ENCODE results near the gene USF2. TPM values are rescaled to one million over a fixed set of nuclear protein-coding genes. Genes with fewer than 3 reads are reported as not detected.
A peak's percentile ranks its signal among the peaks of the same experiment; 100 is the strongest.

Gene USF2
- total RNA-seq, 8 experiments from 2014 or later, result 37.2 to 74.3 (median 64.5) TPM

GRCh38 chr19:35306473-35307246, 37.9 kb downstream of the USF2 start:
- 58 to 100% (median 87%) methylated on average over 1 to 19 of the region's 20 CpGs for WGBS, 10 experiments
- Histone ChIP-seq H3K4me1 (replicated peaks in 1 of 2) (peaks cover 11 to 13% of the 10 kb centered on the region in 2 donors), H3K27ac (no peak overlapping the region), H3K4me3 (no peak overlapping the region)
- in situ Hi-C loops (cut with MboI; ENCODE audit: low pct_unique_long_range_greater_than_20kb in 2 of 9, low sequenced_read_pairs in 9 of 9, unreplicated experiment in 9 of 9), result no loop called here
- ATAC-seq (replicated peaks in 6 of 8), result no peak

- Histone ChIP-seq H3K27ac (no peak overlapping the region), H3K4me1 (replicated peaks in 1 of 2) (peaks cover 11 to 13% of the 10 kb centered on the region in 2 donors), H3K4me3 (no peak overlapping the region)
- WGBS, 10 experiments, result 71 to 100% (median 86%) methylated on average over 1 to 8 of the region's 10 CpGs; no CpG with 5 or more reads in 3 of the 10 experiments
- no peak for ATAC-seq (replicated peaks in 6 of 8)
- in situ Hi-C loops (cut with MboI; ENCODE audit: low pct_unique_long_range_greater_than_20kb in 2 of 9, low sequenced_read_pairs in 9 of 9, unreplicated experiment in 9 of 9), result no loop called here
Measured at GRCh38 chr19:35307931-35308330, 39.2 kb downstream of the USF2 start.

GRCh38 chr19:35308910-35309309, 40.1 kb downstream of the USF2 start:
- in situ Hi-C loops (cut with MboI; ENCODE audit: low pct_unique_long_range_greater_than_20kb in 2 of 9, low sequenced_read_pairs in 9 of 9, unreplicated experiment in 9 of 9), result no loop called here
- peak in 5 of 8 experiments; percentile 18 to 62 (median 44) for ATAC-seq (replicated peaks in 6 of 8)
- WGBS, 10 experiments, result 0 to 83% (median 63%) methylated on average over 1 to 7 of the region's 7 CpGs; no CpG with 5 or more reads in 1 of the 10 experiments
- Histone ChIP-seq H3K4me1 (replicated peaks in 1 of 2) (peaks cover 11 to 13% of the 10 kb centered on the region in 2 donors), H3K27ac (no peak overlapping the region), H3K4me3 (no peak overlapping the region)

GRCh38 chr19:35309481-35310279, 40.9 kb downstream of the USF2 start:
- peak in 5 of 8 experiments; percentile 11 to 75 (median 68) for ATAC-seq (replicated peaks in 6 of 8)
- Histone ChIP-seq H3K4me1 (replicated peaks in 1 of 2) (peaks cover 11 to 13% of the 10 kb centered on the region in 2 donors), H3K27ac (peak overlapping the region in 1 of 2 donors; percentile 12), H3K4me3 (no peak overlapping the region)
- in situ Hi-C loops (cut with MboI; ENCODE audit: low pct_unique_long_range_greater_than_20kb in 2 of 9, low sequenced_read_pairs in 9 of 9, unreplicated experiment in 9 of 9), result no loop called here
- 20 to 90% (median 80%) methylated on average over 1 to 9 of the region's 47 CpGs for WGBS, 10 experiments

- no peak overlapping the region for H3K27ac ChIP-seq
- no peak overlapping the region for H3K4me3 ChIP-seq
- 67 to 100% (median 91%) methylated on average over 2 to 4 of the region's 12 CpGs; no CpG with 5 or more reads in 7 of the 10 experiments for WGBS, 10 experiments
- in situ Hi-C loops (cut with MboI; ENCODE audit: low pct_unique_long_range_greater_than_20kb in 2 of 9, low sequenced_read_pairs in 9 of 9, unreplicated experiment in 9 of 9), result no loop called here
- H3K4me1 ChIP-seq (replicated peaks in 1 of 2), result peaks cover 11 to 13% of the 10 kb centered on the region in 2 donors
- ATAC-seq (replicated peaks in 6 of 8), result no peak
Measured at GRCh38 chr19:35310331-35310730, 41.6 kb downstream of the USF2 start.

- Histone ChIP-seq H3K4me3 (no peak overlapping the region), H3K4me1 (replicated peaks in 1 of 2) (peaks cover 11 to 13% of the 10 kb centered on the region in 2 donors), H3K27ac (no peak overlapping the region)
- ATAC-seq (replicated peaks in 6 of 8), result no peak
- WGBS, 10 experiments, result 50 to 93% (median 86%) methylated on average over 1 to 6 of the region's 10 CpGs; no CpG with 5 or more reads in 2 of the 10 experiments
- in situ Hi-C loops (cut with MboI; ENCODE audit: low pct_unique_long_range_greater_than_20kb in 2 of 9, low sequenced_read_pairs in 9 of 9, unreplicated experiment in 9 of 9), result no loop called here
Measured at GRCh38 chr19:35310811-35311465, 42.2 kb downstream of the USF2 start.

- WGBS, 10 experiments, result 86 to 100% methylated on average over 1 to 4 of the region's 21 CpGs; no CpG with 5 or more reads in 8 of the 10 experiments
- H3K27ac ChIP-seq, result no peak overlapping the region
- in situ Hi-C loops (cut with MboI; ENCODE audit: low pct_unique_long_range_greater_than_20kb in 2 of 9, low sequenced_read_pairs in 9 of 9, unreplicated experiment in 9 of 9), result no loop called here
- no peak for ATAC-seq (replicated peaks in 6 of 8)
- peaks cover 13 to 18% of the 10 kb centered on the region in 2 donors for H3K4me1 ChIP-seq (replicated peaks in 1 of 2)
- H3K4me3 ChIP-seq, result no peak overlapping the region
Measured at GRCh38 chr19:35311901-35312665, 43.3 kb downstream of the USF2 start.

- H3K4me3 ChIP-seq, result no peak overlapping the region
- no peak for ATAC-seq (replicated peaks in 6 of 8)
- WGBS, 10 experiments, result 40 to 95% (median 89%) methylated on average over 2 to 3 of the region's 7 CpGs; no CpG with 5 or more reads in 7 of the 10 experiments
- H3K27ac ChIP-seq, result no peak overlapping the region
- peaks cover 13 to 22% of the 10 kb centered on the region in 2 donors for H3K4me1 ChIP-seq (replicated peaks in 1 of 2)
- in situ Hi-C loops (cut with MboI; ENCODE audit: low pct_unique_long_range_greater_than_20kb in 2 of 9, low sequenced_read_pairs in 9 of 9, unreplicated experiment in 9 of 9), result no loop called here
Measured at GRCh38 chr19:35313587-35313986, 44.8 kb downstream of the USF2 start.

GRCh38 chr19:35314031-35314430, 45.3 kb downstream of the USF2 start:
- peaks cover 12 to 23% of the 10 kb centered on the region in 2 donors for H3K4me1 ChIP-seq (replicated peaks in 1 of 2)
- H3K27ac ChIP-seq, result no peak overlapping the region
- 33 to 87% (median 83%) methylated on average over 1 to 5 of the region's 8 CpGs; no CpG with 5 or more reads in 5 of the 10 experiments for WGBS, 10 experiments
- in situ Hi-C loops (cut with MboI; ENCODE audit: low pct_unique_long_range_greater_than_20kb in 2 of 9, low sequenced_read_pairs in 9 of 9, unreplicated experiment in 9 of 9), result no loop called here
- ATAC-seq (replicated peaks in 6 of 8), result no peak
- no peak overlapping the region for H3K4me3 ChIP-seq

- in situ Hi-C loops (cut with MboI; ENCODE audit: low pct_unique_long_range_greater_than_20kb in 2 of 9, low sequenced_read_pairs in 9 of 9, unreplicated experiment in 9 of 9), result no loop called here
- ATAC-seq (replicated peaks in 6 of 8), result no peak
- WGBS, 10 experiments, result 52 to 100% (median 86%) methylated on average over 1 to 10 of the region's 10 CpGs; no CpG with 5 or more reads in 2 of the 10 experiments
- H3K27ac ChIP-seq, result no peak overlapping the region
- H3K4me3 ChIP-seq, result no peak overlapping the region
- peaks cover 12 to 23% of the 10 kb centered on the region in 2 donors for H3K4me1 ChIP-seq (replicated peaks in 1 of 2)
Measured at GRCh38 chr19:35314858-35315470, 46.2 kb downstream of the USF2 start.

- in situ Hi-C loops (cut with MboI; ENCODE audit: low pct_unique_long_range_greater_than_20kb in 2 of 9, low sequenced_read_pairs in 9 of 9, unreplicated experiment in 9 of 9), result no loop called here
- 70 to 85% (median 83%) methylated on average over 2 to 6 of the region's 9 CpGs; no CpG with 5 or more reads in 6 of the 10 experiments for WGBS, 10 experiments
- no peak overlapping the region for H3K4me3 ChIP-seq
- peak in 1 of 8 experiments; percentile 18 for ATAC-seq (replicated peaks in 6 of 8)
- peaks cover 19 to 25% of the 10 kb centered on the region in 2 donors for H3K4me1 ChIP-seq (replicated peaks in 1 of 2)
- no peak overlapping the region for H3K27ac ChIP-seq
Measured at GRCh38 chr19:35315883-35316282, 47.1 kb downstream of the USF2 start.

- H3K27ac ChIP-seq, result no peak overlapping the region
- in situ Hi-C loops (cut with MboI; ENCODE audit: low pct_unique_long_range_greater_than_20kb in 2 of 9, low sequenced_read_pairs in 9 of 9, unreplicated experiment in 9 of 9), result no loop called here
- H3K4me1 ChIP-seq (replicated peaks in 1 of 2), result peaks cover 19 to 25% of the 10 kb centered on the region in 2 donors
- WGBS, 10 experiments, result 40 to 100% (median 91%) methylated on average over 1 to 9 of the region's 9 CpGs; no CpG with 5 or more reads in 2 of the 10 experiments
- H3K4me3 ChIP-seq, result no peak overlapping the region
- no peak for ATAC-seq (replicated peaks in 6 of 8)
Measured at GRCh38 chr19:35316560-35316959, 47.8 kb downstream of the USF2 start.
